GM10248 (cell line): ENCODE results near the gene MOK.

ENCODE experiments used
- CTCF ChIA-PET: fragments of 300-600 bp; sonication (Branson Sonifier 250); formaldehyde crosslinking; extraction: SDS; loops from one replicate; lab custom pipeline; 2021; ENCODE audit warnings: antibody characterized with exemption; lab: Yijun Ruan, JAX
- POLR2A ChIA-PET: fragments of 350-650 bp; sonication (Branson Sonifier 250); formaldehyde crosslinking; extraction: SDS; loops from one replicate; lab custom pipeline; 2020; ENCODE audit warnings: antibody characterized with exemption; lab: Yijun Ruan, JAX
- DNase-seq: peaks from one replicate; pipeline ENCODE4 v3.0.0; 2012; ENCODE audit errors: extremely low spot score
- TF ChIP-seq, protein P1 (sequence below): IDR thresholded peaks from 2 replicates; pipeline ENCODE4 v1.5.1; 2012; ENCODE audit warnings: mild to moderate bottlenecking, low read depth; ENCODE audit errors: extremely low read depth, missing control alignments, control extremely low read depth

Gene MOK

DNA sequence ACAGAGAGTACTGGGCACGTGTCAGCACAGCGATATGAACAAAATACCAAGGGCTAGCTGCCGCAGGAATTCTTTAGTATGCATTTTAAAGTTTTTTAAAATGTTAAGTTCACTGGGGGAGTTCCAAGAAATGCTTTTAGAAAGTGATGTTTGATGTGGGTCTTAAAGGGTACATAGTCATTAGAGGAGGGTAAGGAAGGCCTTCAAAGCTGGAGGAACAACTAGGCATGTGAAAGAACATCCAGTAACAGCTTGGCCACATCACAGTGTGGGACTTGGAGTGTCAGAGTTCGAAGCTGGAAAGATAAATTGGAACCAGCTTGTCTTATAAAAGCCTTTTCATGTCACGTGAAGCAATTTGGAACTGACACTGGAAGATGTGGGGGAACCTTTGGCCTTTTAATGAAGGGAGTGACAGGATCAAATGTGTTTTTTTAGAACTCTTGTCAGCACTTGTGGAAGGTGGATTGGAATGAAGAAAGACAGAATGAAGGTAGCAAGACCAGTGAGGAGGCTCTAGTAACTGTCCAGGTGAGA is 107.6 kb downstream of the MOK start:
- DNase-seq, result no peak
- POLR2A ChIA-PET, result no interaction called here
- TF ChIP-seq, protein P1, sequence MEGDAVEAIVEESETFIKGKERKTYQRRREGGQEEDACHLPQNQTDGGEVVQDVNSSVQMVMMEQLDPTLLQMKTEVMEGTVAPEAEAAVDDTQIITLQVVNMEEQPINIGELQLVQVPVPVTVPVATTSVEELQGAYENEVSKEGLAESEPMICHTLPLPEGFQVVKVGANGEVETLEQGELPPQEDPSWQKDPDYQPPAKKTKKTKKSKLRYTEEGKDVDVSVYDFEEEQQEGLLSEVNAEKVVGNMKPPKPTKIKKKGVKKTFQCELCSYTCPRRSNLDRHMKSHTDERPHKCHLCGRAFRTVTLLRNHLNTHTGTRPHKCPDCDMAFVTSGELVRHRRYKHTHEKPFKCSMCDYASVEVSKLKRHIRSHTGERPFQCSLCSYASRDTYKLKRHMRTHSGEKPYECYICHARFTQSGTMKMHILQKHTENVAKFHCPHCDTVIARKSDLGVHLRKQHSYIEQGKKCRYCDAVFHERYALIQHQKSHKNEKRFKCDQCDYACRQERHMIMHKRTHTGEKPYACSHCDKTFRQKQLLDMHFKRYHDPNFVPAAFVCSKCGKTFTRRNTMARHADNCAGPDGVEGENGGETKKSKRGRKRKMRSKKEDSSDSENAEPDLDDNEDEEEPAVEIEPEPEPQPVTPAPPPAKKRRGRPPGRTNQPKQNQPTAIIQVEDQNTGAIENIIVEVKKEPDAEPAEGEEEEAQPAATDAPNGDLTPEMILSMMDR, result no peak
- CTCF ChIA-PET, result interaction anchor here (1.3 to 1.8 kb wide), 3 partner anchors 16 to 119 kb away, joined by 4 to 5 read pairs (median 5); no protein-coding TSS in a partner anchor

DNA sequence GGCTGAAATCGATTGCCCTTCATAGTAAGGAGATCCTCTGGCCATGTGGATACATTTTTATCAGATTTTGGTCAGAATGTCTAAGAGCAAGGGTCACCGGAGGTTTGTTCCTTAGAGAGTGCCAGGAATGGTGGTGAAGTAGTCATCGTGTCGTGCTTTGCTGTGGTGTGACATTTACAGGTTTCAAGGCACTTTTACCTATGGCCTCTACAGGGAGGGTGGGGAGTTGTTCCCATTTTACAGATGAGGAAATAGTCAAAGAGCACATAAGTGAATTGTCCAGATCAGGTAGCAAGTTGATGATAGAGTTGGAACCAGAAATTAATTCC is 108.1 kb downstream of the MOK start:
- ChIA-PET CTCF (interaction anchor here (1.3 to 1.8 kb wide), 3 partner anchors 15 to 120 kb away, joined by 4 to 5 read pairs (median 5); no protein-coding TSS in a partner anchor), POLR2A (no interaction called here)
- TF ChIP-seq, protein P1, result no peak
- no peak for DNase-seq

DNA sequence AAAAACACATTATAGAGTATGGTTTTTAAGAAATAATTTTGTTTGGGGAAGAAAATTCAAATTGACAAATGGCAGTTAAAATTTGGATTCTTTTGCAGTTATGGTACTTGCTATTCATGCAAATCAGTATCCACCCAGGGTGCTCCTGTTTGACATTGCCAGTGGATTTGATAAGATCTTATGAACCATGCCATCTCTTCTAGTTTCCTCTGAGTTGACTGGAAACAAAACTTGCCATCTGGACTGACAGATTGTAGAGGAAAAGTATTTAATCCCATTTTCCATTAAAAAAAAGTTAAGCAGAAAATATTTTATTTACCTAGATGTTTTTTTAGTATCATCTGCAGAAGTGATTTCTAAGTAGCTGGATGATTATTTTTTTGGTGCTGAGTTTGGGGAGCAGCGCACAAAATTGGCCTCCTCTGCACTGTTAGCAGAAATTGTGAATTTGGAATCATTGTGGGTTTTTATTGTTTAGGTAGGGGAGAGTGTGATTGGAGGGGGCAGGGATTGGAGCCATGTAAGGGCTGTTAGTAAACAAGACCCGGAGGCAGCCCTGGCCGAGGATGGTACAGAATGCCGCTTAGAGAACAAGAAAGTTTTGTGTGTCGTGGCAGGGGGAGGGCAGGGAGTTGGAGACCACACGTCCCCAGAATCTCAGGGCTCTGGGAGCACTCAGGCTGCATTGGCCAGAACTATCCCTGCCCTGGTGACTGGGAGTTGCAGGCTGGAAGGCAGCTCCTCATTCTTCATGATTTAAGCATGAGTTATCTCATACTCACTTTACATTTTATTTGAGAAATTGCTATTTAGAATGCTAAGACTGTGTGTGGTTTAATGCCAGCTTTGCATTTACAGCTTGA is 108.7 kb downstream of the MOK start:
- ChIA-PET CTCF (interaction anchor here (0.9 to 1.8 kb wide), 4 partner anchors 14 to 121 kb away, joined by 3 to 5 read pairs (median 4); no protein-coding TSS in a partner anchor), POLR2A (no interaction called here)
- DNase-seq, result no peak
- TF ChIP-seq, protein P1, result no peak

DNA sequence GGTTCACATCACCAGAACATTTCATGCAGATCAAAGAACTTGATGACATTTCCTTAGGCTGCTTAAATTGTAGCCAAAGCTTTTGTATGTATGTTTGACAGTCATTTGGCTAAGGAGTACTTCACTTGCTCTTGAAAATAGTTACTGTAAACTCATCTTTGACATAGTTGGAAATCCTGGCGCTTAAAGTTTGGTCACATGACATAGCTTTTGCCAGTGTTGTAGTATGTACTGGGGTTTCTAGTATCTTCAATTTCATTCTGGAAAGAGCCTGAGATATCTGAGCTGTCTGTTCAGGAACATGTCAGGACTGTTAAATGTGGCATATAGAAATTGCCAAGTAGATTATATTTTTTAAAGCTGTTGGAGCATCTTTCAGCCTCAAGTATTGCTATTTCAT is 109.5 kb downstream of the MOK start:
- ChIA-PET CTCF (interaction anchor here (0.9 to 1.1 kb wide), 2 partner anchors 13 to 122 kb away, joined by 3 to 4 read pairs; no protein-coding TSS in a partner anchor), POLR2A (no interaction called here)
- TF ChIP-seq, protein P1, result no peak
- DNase-seq, result no peak

DNA sequence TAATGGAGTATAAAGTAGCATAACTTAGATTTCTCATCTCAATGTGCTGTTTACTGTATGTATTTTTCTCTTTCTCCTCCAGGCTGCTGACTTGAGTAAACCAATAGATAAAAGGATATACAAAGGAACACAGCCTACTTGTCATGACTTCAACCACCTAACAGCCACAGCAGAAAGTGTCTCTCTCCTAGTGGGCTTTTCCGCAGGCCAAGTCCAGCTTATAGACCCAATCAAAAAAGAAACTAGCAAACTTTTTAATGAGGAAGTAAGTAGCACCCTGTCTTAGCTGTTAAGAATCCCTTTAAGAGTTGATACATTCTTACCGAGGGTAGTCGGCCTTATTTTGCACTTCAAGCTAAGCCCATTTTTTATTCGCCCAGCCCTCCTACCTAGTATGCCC is 110.1 kb downstream of the MOK start:
- TF ChIP-seq, protein P1, result no peak
- POLR2A ChIA-PET, result interaction anchor here (0.5 kb wide), 1 partner anchor 96 kb away, joined by 7 read pairs; no protein-coding TSS in a partner anchor
- CTCF ChIA-PET, result interaction anchor here (0.9 to 1.1 kb wide), 2 partner anchors 13 to 122 kb away, joined by 3 to 4 read pairs; no protein-coding TSS in a partner anchor
- no peak for DNase-seq

DNA sequence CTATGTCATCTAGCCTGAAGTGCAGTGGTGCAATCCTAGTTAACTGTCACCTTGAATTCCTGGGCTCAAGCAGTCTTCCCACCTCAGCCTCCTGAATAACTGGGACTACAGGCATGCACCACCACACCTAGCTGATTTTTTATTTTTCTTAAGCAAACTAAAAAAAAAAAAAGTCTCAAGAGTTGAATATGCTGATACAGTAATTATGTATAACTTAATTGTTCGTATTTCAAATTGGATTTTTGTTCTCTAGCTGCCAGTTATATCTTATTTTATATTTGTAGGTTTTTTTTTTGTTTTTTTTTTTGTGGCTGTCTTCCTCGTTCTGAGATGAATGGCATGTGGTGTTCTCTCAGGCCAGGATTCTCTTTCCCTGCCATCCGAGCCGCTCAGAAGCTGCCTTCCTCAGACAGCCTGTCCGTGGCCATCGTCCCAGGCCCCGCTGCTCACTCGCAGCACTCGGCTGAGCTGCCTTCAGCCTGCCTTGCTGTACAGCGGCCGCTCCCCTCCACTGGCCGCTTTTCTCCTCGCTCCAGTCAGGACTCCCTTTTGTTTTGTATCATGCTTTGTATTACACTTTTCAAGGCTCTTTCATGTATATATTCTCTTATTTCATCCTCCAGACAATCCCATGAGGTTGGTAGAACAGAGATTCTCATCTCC is 112.0 kb downstream of the MOK start:
- POLR2A ChIA-PET, result no interaction called here
- no peak for DNase-seq
- CTCF ChIA-PET, result interaction anchor here (0.9 kb wide), 1 partner anchor 13 kb away, joined by 4 read pairs; no protein-coding TSS in a partner anchor
- TF ChIP-seq, protein P1, result no peak
